PC-9 (cell line): ENCODE data around the gene HENMT1.

Experiments
- CTCF ChIP-seq: fragments of 200-600 bp; sonication (generic); conservative IDR thresholded peaks from 2 replicates; pipeline ENCODE4 v1.6.1; 2017; ENCODE audit warnings: mixed run types, antibody characterized with exemption, mild to moderate bottlenecking, moderate library complexity
- EZH2 ChIP-seq: fragments of 200-600 bp; sonication (generic); IDR thresholded peaks from 2 replicates; pipeline ENCODE4 v1.8.0; 2017; ENCODE audit warnings: antibody characterized with exemption, low read depth

GRCh38 chr1:108612496-108612895 is 48.4 kb downstream of the HENMT1 start:
- TF ChIP-seq CTCF = no peak
- no peak for TF ChIP-seq EZH2
